Spleen (tissue), 11 donors: ENCODE measurements around the gene SEPHS2. TPM values are rescaled to one million over a fixed set of nuclear protein-coding genes. Genes with fewer than 3 reads are reported as not detected.

Experiments
- DNase-seq: peaks from one replicate; pipeline ENCODE4 v3.0.0-alpha.2; 2020
- H3K27ac ChIP-seq, 8 donors: fragments of 200-600 bp; sonication (generic) in 7 of 8; 1 replicate in 4 of 8; 2 replicates in 4 of 8; pipeline versions ENCODE4 v1.5.0 to v1.8.0; 2016 to 2021; ENCODE audit warnings: inconsistent platforms in 4 of 8, mild to moderate bottlenecking in 4 of 8, moderate library complexity in 1 of 8
- H3K27me3 ChIP-seq, 7 donors: fragments of 200-600 bp; sonication (generic) in 6 of 7; replicated peaks in 1 of 7; 1 replicate in 4 of 7; 2 replicates in 3 of 7; pipeline versions ENCODE4 v1.5.0 to v1.8.0; 2016 to 2021; ENCODE audit warnings: inconsistent platforms in 3 of 7, mild to moderate bottlenecking in 1 of 7
- H3K36me3 ChIP-seq, 6 donors: fragments of 200-600 bp; sonication (generic) in 5 of 6; 1 replicate in 4 of 6; 2 replicates in 2 of 6; pipeline versions ENCODE4 v1.5.0 to v1.8.0; 2016 to 2021; ENCODE audit warnings: inconsistent platforms in 2 of 6
- H3K4me1 ChIP-seq, 6 donors: fragments of 200-600 bp; sonication (generic) in 5 of 6; 1 replicate in 3 of 6; 2 replicates in 3 of 6; pipeline versions ENCODE4 v1.5.0 to v1.8.0; 2016 to 2021; ENCODE audit warnings: inconsistent platforms in 3 of 6
- H3K4me3 ChIP-seq, 8 donors: fragments of 200-600 bp; sonication (generic) in 7 of 8; 1 replicate in 4 of 8; 2 replicates in 4 of 8; pipeline versions ENCODE4 v1.5.0 to v1.8.0; 2016 to 2021; ENCODE audit warnings: inconsistent platforms in 4 of 8, mild to moderate bottlenecking in 4 of 8, moderate library complexity in 2 of 8
- H3K9me3 ChIP-seq, 8 donors: fragments of 200-600 bp; sonication (generic) in 7 of 8; 1 replicate in 4 of 8; 2 replicates in 4 of 8; pipeline versions ENCODE4 v1.5.0 to v1.8.0; 2016 to 2021; ENCODE audit warnings: inconsistent platforms in 4 of 8
- CTCF ChIP-seq, 11 experiments: fragments of 200-600 bp in 7 of 11; fragments of 450-650 bp in 4 of 11; sonication (generic) in 4 of 11; IDR thresholded peaks in 8 of 11; conservative IDR thresholded peaks in 3 of 11; 1 replicate in 7 of 11; 2 replicates in 4 of 11; pipeline versions ENCODE4 v1.4.0 to v1.8.0; 2016 to 2021; ENCODE audit warnings: antibody characterized with exemption in 11 of 11, inconsistent platforms in 4 of 11, mild to moderate bottlenecking in 1 of 11
- POLR2A ChIP-seq, 3 donors: fragments of 450-650 bp; IDR thresholded peaks; one replicate each; pipeline ENCODE4 v1.5.1; 2017; ENCODE audit warnings: antibody characterized with exemption in 3 of 3, mild to moderate bottlenecking in 1 of 3
- POLR2AphosphoS5 ChIP-seq, 3 donors: sonication (generic); formaldehyde crosslinking; IDR thresholded peaks; one replicate each; pipeline ENCODE4 v1.5.1; 2017; ENCODE audit warnings: antibody characterized with exemption in 3 of 3
- WGBS, 5 donors: extraction: QIAGEN DNeasy Blood & Tissue Kit in 3 of 5; methylation state at CpG; one replicate each; pipeline versions ENCODE4 v1.1.5 to v1.1.7; 2013 to 2018; 5-methylcytosine and 5-hydroxymethylcytosine counted together
- intact Hi-C: fragments of 100-400 bp; cut with DNase I; formaldehyde crosslinking; loops from one replicate; pipeline ENCODE4 v1.15.0; 2023; ENCODE audit warnings: low total_unique reads
- polyA plus RNA-seq, 3 donors: library from polyadenylated mRNA; stranded (reverse); fragments of 200-250 nt; gene quantifications; one replicate each; pipeline ENCODE4 v1.2.1, GENCODE V29; 2013
- small RNA-seq, 4 donors: library from RNA; depleted of rRNA; stranded (forward); fragments of <200 nt; gene quantifications; one replicate each; pipeline ENCODE3, GENCODE V24; 2016
- total RNA-seq, 7 donors: library from RNA; depleted of rRNA in 3 of 7; stranded (reverse); fragments of >200 nt in 3 of 7; fragmentation: NEBNext Ultra II Directional in 4 of 7; extraction: Animal tissue kit (Norgen Biotek cat#: 25700) in 4 of 7; gene quantifications; one replicate each; pipeline versions ENCODE4 v1.1.0 to v1.2.1, GENCODE V29; 2016 to 2021
- donor health status: healthy with polysubstance abuse.
- donor health status: DM: no; HTN: no; CAD: no; lungs with moderate emphysema.
- donor health status: DM: no; HTN: no; CAD: no.
- donor health status: Bipolar disorder and iron deficiency.
- donor health status: healthy.
- donor health status: DM: no; HTN: no; CAD: no.
- donor health status: DM: yes; HTN: yes; CAD: no.

SEPHS2 gene
- total and polyA plus RNA-seq, 10 donors, result 35.5 to 56.0 (median 46.6) TPM

- DNase-seq, result peak; percentile 96
- Histone ChIP-seq H3K9me3 (no peaks in the 10 kb centered on the region), H3K4me1 (peaks cover 10 to 61% (median 41%) of the 10 kb centered on the region in 6 donors), H3K36me3 (peaks cover 0 to 20% (median 13%) of the 10 kb centered on the region in 6 donors), H3K4me3 (peak within 1 kb of the TSS; percentile 57 to 87 (median 82)), H3K27ac (peak within 1 kb of the TSS; percentile 55 to 82 (median 76)), H3K27me3 (no peaks in the 10 kb centered on the region)
- WGBS, 5 donors, result 0 to 1% (median 0%) methylated on average over 38 to 103 of the region's 103 CpGs
- TF ChIP-seq CTCF (IDR thresholded peaks at IDR 0.05 in 8 of 11, conservative IDR thresholded peaks at IDR 0.05 in 3 of 11), result peak in 6 of 11 experiments; percentile 8 to 59 (median 42)
- peak; percentile 75 to 86 (median 82) for TF ChIP-seq POLR2AphosphoS5 (IDR thresholded peaks at IDR 0.05)
- TF ChIP-seq POLR2A (IDR thresholded peaks at IDR 0.05), result no peak
- intact Hi-C loops, result no loop called here
Observed at GRCh38 chr16:30395155-30395991, 50.3 kb downstream of the SEPHS2 start, which contains the start of gene ZNF48. Gene ZNF48 (plus strand): TSS chr16:30395420. CDS start chr16:30395795, 375 bp downstream.

GRCh38 chr16:30394592-30395154 is 51.0 kb downstream of the SEPHS2 start:
- intact Hi-C loops, result no loop called here
- peaks cover 10 to 54% (median 35%) of the 10 kb centered on the region in 6 donors for H3K4me1 ChIP-seq
- peak overlapping the region; percentile 57 to 87 (median 82) for H3K4me3 ChIP-seq
- H3K36me3 ChIP-seq, result peaks cover 0 to 20% (median 13%) of the 10 kb centered on the region in 6 donors
- WGBS, 5 donors, result 15 to 20% (median 18%) methylated on average over 31 of the region's 31 CpGs
- no peaks in the 10 kb centered on the region for H3K27me3 ChIP-seq
- H3K9me3 ChIP-seq, result no peaks in the 10 kb centered on the region
- TF ChIP-seq POLR2AphosphoS5 (IDR thresholded peaks at IDR 0.05) (no peak), CTCF (IDR thresholded peaks at IDR 0.05 in 8 of 11, conservative IDR thresholded peaks at IDR 0.05 in 3 of 11) (no peak), POLR2A (IDR thresholded peaks at IDR 0.05) (no peak)
- peak overlapping the region; percentile 55 to 82 (median 76) for H3K27ac ChIP-seq
- DNase-seq, result no peak

Small RNAs within 50 kb of the gene (small RNA-seq; reads per million reads assigned to genes)
- gene RF00019 (0 reads per million in 4 donors), gene RF00406 (0 to 0.30 (median 0.09) reads per million in 4 donors), gene RNU7-61P (0 reads per million in 4 donors)

Other genes starting within 250 kb of the SEPHS2 start
- gene SULT1A3, start 246.6 kb downstream of the SEPHS2 start, total RNA-seq, result 10 to 100 TPM; 15.1 to 33.8 (median 20.4) TPM
- 100 to 1,000 TPM in 1 of 3 donors, 10 to 100 TPM in 2; 45.7 to 120 (median 74.1) TPM for gene SULT1A3, start 246.6 kb downstream of the SEPHS2 start, polyA plus RNA-seq
- gene NPIPB13, start 197.4 kb downstream of the SEPHS2 start, total RNA-seq, result 10 to 100 TPM in 3 of 7 donors, 1 to 10 TPM in 4; 2.7 to 41.9 (median 6.8) TPM
- gene NPIPB13, start 197.4 kb downstream of the SEPHS2 start, polyA plus RNA-seq, result 1 to 10 TPM; 3.9 to 7.8 (median 4.9) TPM
- gene CD2BP2, start 90.6 kb downstream of the SEPHS2 start, total RNA-seq, result 10 to 100 TPM; 33.9 to 60.0 (median 55.8) TPM
- 10 to 100 TPM; 27.8 to 42.9 (median 42.9) TPM for gene CD2BP2, start 90.6 kb downstream of the SEPHS2 start, polyA plus RNA-seq
- gene TBC1D10B, start 75.4 kb downstream of the SEPHS2 start, total RNA-seq, result 10 to 100 TPM; 32.5 to 50.4 (median 45.8) TPM
- 10 to 100 TPM; 17.3 to 33.3 (median 22.5) TPM for gene TBC1D10B, start 75.4 kb downstream of the SEPHS2 start, polyA plus RNA-seq
- gene MYL11, start 71.1 kb downstream of the SEPHS2 start, total RNA-seq, result 1 to 10 TPM in 1 of 7 donors, not detected in 6; 1.4 TPM
- gene MYL11, start 71.1 kb downstream of the SEPHS2 start, polyA plus RNA-seq, result 1 to 10 TPM; 2.7 to 4.3 (median 2.8) TPM
- 100 to 1,000 TPM in 1 of 7 donors, 10 to 100 TPM in 6; 38.5 to 105 (median 72.4) TPM for gene SEPTIN1, start 63.3 kb downstream of the SEPHS2 start, total RNA-seq
- 100 to 1,000 TPM; 154 to 199 (median 179) TPM for gene SEPTIN1, start 63.3 kb downstream of the SEPHS2 start, polyA plus RNA-seq
- gene ZNF48, start 50.5 kb downstream of the SEPHS2 start, total RNA-seq, result 10 to 100 TPM in 3 of 7 donors, 1 to 10 TPM in 4; 7.1 to 10.4 (median 9.5) TPM
- 1 to 10 TPM; 2.7 to 5.7 (median 3.5) TPM for gene ZNF48, start 50.5 kb downstream of the SEPHS2 start, polyA plus RNA-seq
- 10 to 100 TPM in 1 of 7 donors, 1 to 10 TPM in 6; 2.2 to 10.2 (median 3.1) TPM for gene ZNF771, start 38.3 kb downstream of the SEPHS2 start, total RNA-seq
- 1 to 10 TPM; 2.3 to 3.7 (median 3.1) TPM for gene ZNF771, start 38.3 kb downstream of the SEPHS2 start, polyA plus RNA-seq
- 10 to 100 TPM; 17.6 to 36.3 (median 28.6) TPM for gene DCTPP1, start 15.8 kb downstream of the SEPHS2 start, total RNA-seq
- gene DCTPP1, start 15.8 kb downstream of the SEPHS2 start, polyA plus RNA-seq, result 10 to 100 TPM; 25.5 to 49.1 (median 41.9) TPM
- 100 to 1,000 TPM; 100 to 212 (median 153) TPM for gene ITGAL, start 26.9 kb upstream of the SEPHS2 start, total RNA-seq
- 10 to 100 TPM; 26.6 to 64.4 (median 51.1) TPM for gene ITGAL, start 26.9 kb upstream of the SEPHS2 start, polyA plus RNA-seq
- 10 to 100 TPM; 17.2 to 27.3 (median 25.5) TPM for gene ZNF768, start 80.7 kb upstream of the SEPHS2 start, total RNA-seq
- 10 to 100 TPM; 17.0 to 33.1 (median 21.6) TPM for gene ZNF768, start 80.7 kb upstream of the SEPHS2 start, polyA plus RNA-seq
- gene ZNF747, start 89.0 kb upstream of the SEPHS2 start, total RNA-seq, result 10 to 100 TPM in 6 of 7 donors, 1 to 10 TPM in 1; 7.7 to 16.1 (median 14.0) TPM
- 1 to 10 TPM; 5.9 to 8.3 (median 6.4) TPM for gene ZNF747, start 89.0 kb upstream of the SEPHS2 start, polyA plus RNA-seq
- gene ZNF764, start 112.5 kb upstream of the SEPHS2 start, total RNA-seq, result 10 to 100 TPM; 11.6 to 18.6 (median 13.5) TPM
- 1 to 10 TPM; 3.4 to 7.4 (median 4.1) TPM for gene ZNF764, start 112.5 kb upstream of the SEPHS2 start, polyA plus RNA-seq
- 10 to 100 TPM; 10.7 to 26.3 (median 19.7) TPM for gene ZNF688, start 125.8 kb upstream of the SEPHS2 start, total RNA-seq
- 10 to 100 TPM; 27.5 to 43.5 (median 40.8) TPM for gene ZNF688, start 125.8 kb upstream of the SEPHS2 start, polyA plus RNA-seq
- 10 to 100 TPM; 16.5 to 22.1 (median 18.6) TPM for gene ZNF785, start 139.8 kb upstream of the SEPHS2 start, total RNA-seq
- 1 to 10 TPM; 3.1 to 7.1 (median 3.5) TPM for gene ZNF785, start 139.8 kb upstream of the SEPHS2 start, polyA plus RNA-seq
- gene ZNF689, start 164.5 kb upstream of the SEPHS2 start, total RNA-seq, result 10 to 100 TPM in 5 of 7 donors, 1 to 10 TPM in 2; 6.3 to 14.6 (median 11.4) TPM
- gene ZNF689, start 164.5 kb upstream of the SEPHS2 start, polyA plus RNA-seq, result 1 to 10 TPM; 3.5 to 5.0 (median 3.7) TPM
- 10 to 100 TPM; 51.2 to 77.8 (median 61.8) TPM for gene PRR14, start 205.1 kb upstream of the SEPHS2 start, total RNA-seq
- 100 to 1,000 TPM in 2 of 3 donors, 10 to 100 TPM in 1; 68.4 to 178 (median 148) TPM for gene PRR14, start 205.1 kb upstream of the SEPHS2 start, polyA plus RNA-seq
- gene FBRS, start 212.6 kb upstream of the SEPHS2 start, total RNA-seq, result 100 to 1,000 TPM in 4 of 7 donors, 10 to 100 TPM in 3; 47.5 to 118 (median 102) TPM
- 10 to 100 TPM; 25.8 to 62.7 (median 43.7) TPM for gene FBRS, start 212.6 kb upstream of the SEPHS2 start, polyA plus RNA-seq